GM19463 (cell line): ENCODE measurements around the gene CD46.

Experiments used
- ATAC-seq: cut with Tn5 transposase; IDR thresholded peaks from one replicate; pipeline ENCODE4 v1.9.1; 2021; ENCODE audit warnings: mild to moderate bottlenecking, moderate library complexity; ENCODE audit not compliant: unreplicated experiment

Gene CD46

GRCh38 chr1:207844371-207844770 is 92.5 kb downstream of the CD46 start:
- no peak for ATAC-seq
